Endothelial cell of umbilical vein (primary cell): Measurements from ENCODE around the gene COL23A1. TPM values are rescaled to one million over a fixed set of nuclear protein-coding genes. Genes with fewer than 3 reads are reported as not detected.

ENCODE experiments used
- BruUV-seq: library from RNA; stranded (reverse); fragments of 400-500 nt; replicated peaks from 2 replicates; lab custom pipeline; 2021; lab: Mats Ljungman, UMichigan
- CTCF ChIA-PET: fragments of 300-600, 350-600 bp; sonication (Branson Sonifier 250); formaldehyde crosslinking; loops from one replicate; lab custom pipeline; 2021; ENCODE audit warnings: antibody characterized with exemption, inconsistent platforms; lab: Charles Lee
- POLR2A ChIA-PET: fragments of 300-600, 350-600 bp; sonication (Branson Sonifier 250); formaldehyde crosslinking; loops from one replicate; lab custom pipeline; 2021; ENCODE audit warnings: antibody characterized with exemption, inconsistent platforms; lab: Charles Lee
- DNase-seq: peaks from one replicate; pipeline ENCODE4 v3.0.0-alpha.2; 2011; ENCODE audit warnings: low read depth, low spot score
- FAIRE-seq: peaks from 2 replicates; lab custom pipeline; 2011; peaks lifted over from hg19 to GRCh38; lab: Jason Lieb, UNC
- H2AFZ ChIP-seq: 2 replicates; pipeline ENCODE4 v1.6.0; 2012; ENCODE audit warnings: low read depth, low read length, control low read depth, inconsistent platforms
- H3K27ac ChIP-seq: 2 replicates; pipeline ENCODE4 v1.5.1; 2011; ENCODE audit warnings: low read depth, mild to moderate bottlenecking, control low read depth, low read length, moderate library complexity; ENCODE audit not compliant: insufficient read depth
- H3K27me3 ChIP-seq, 2 experiments: 2 replicates each; pipeline versions ENCODE4 v1.6.0 to v1.6.1; 2011; ENCODE audit warnings: low read length in 2 of 2, mixed read lengths in 1 of 2; ENCODE audit not compliant: control insufficient read depth in 2 of 2, insufficient read depth in 2 of 2
- H3K36me3 ChIP-seq, 2 experiments: 2 replicates in 1 of 2; 3 replicates in 1 of 2; pipeline ENCODE4 v1.5.1; 2011; ENCODE audit warnings: low read length in 2 of 2, mild to moderate bottlenecking in 1 of 2, moderate library complexity in 1 of 2; ENCODE audit not compliant: control insufficient read depth in 2 of 2, insufficient read depth in 2 of 2; ENCODE audit errors: extremely low read depth in 1 of 2
- H3K4me1 ChIP-seq: 3 replicates; pipeline ENCODE4 v1.5.1; 2011; ENCODE audit warnings: mild to moderate bottlenecking, low read length; ENCODE audit not compliant: control insufficient read depth, insufficient read depth; ENCODE audit errors: extremely low read depth
- H3K4me2 ChIP-seq: 2 replicates; pipeline ENCODE4 v1.6.1; 2011; ENCODE audit warnings: low read length, control low read depth, mixed read lengths; ENCODE audit not compliant: insufficient read depth
- H3K4me3 ChIP-seq, 3 experiments: fragments of 200-600 bp in 1 of 3; sonication (generic), shearing (Covaris generic) in 1 of 3; replicated peaks in 1 of 3; 2 replicates each; pipeline ENCODE4 v1.5.1; 2011 to 2016; ENCODE audit warnings: control low read depth in 3 of 3, low read length in 3 of 3, mild to moderate bottlenecking in 2 of 3, inconsistent platforms in 1 of 3, low read depth in 1 of 3, moderate library complexity in 1 of 3; ENCODE audit not compliant: insufficient read depth in 1 of 3
- H3K79me2 ChIP-seq: 2 replicates; pipeline ENCODE4 v1.6.0; 2012; ENCODE audit warnings: low read length, inconsistent platforms; ENCODE audit not compliant: control insufficient read depth, insufficient read depth
- H3K9ac ChIP-seq: replicated peaks from 2 replicates; pipeline ENCODE3; 2011; ENCODE audit warnings: low read length, control low read depth; ENCODE audit not compliant: insufficient read depth; ENCODE audit errors: extremely low read depth
- H3K9me1 ChIP-seq: replicated peaks from 3 replicates; pipeline ENCODE4 v1.6.0; 2011; ENCODE audit warnings: mild to moderate bottlenecking, low read length; ENCODE audit not compliant: control insufficient read depth, insufficient read depth; ENCODE audit errors: extremely low read depth
- H3K9me3 ChIP-seq: replicated peaks from 2 replicates; pipeline ENCODE4 v1.5.1; 2012; ENCODE audit warnings: low read length, inconsistent platforms; ENCODE audit not compliant: control insufficient read depth, insufficient read depth
- H4K20me1 ChIP-seq: replicated peaks from 2 replicates; pipeline ENCODE3; 2011; ENCODE audit warnings: mild to moderate bottlenecking, low read length; ENCODE audit not compliant: control insufficient read depth, insufficient read depth; ENCODE audit errors: extremely low read depth
- EZH2 ChIP-seq: IDR thresholded peaks from 2 replicates; pipeline ENCODE4 v1.6.1; 2012; ENCODE audit warnings: borderline replicate concordance, low read depth, mild to moderate bottlenecking, moderate library complexity, low read length, inconsistent platforms; ENCODE audit not compliant: severe bottlenecking
- FOS ChIP-seq: IDR thresholded peaks from 2 replicates; pipeline ENCODE4 v1.6.1; 2011; ENCODE audit warnings: mild to moderate bottlenecking, low read length, moderate library complexity, borderline replicate concordance; ENCODE audit not compliant: insufficient read depth
- GATA2 ChIP-seq: IDR thresholded peaks from 2 replicates; pipeline ENCODE4 v1.7.0; 2011; ENCODE audit warnings: low read depth, mild to moderate bottlenecking, moderate library complexity, mixed read lengths, low read length; ENCODE audit not compliant: insufficient read length, insufficient read depth
- JUN ChIP-seq: IDR thresholded peaks from 2 replicates; pipeline ENCODE4 v1.6.1; 2011; ENCODE audit warnings: borderline replicate concordance, low read depth; ENCODE audit not compliant: insufficient read length, insufficient read depth
- MYC ChIP-seq: IDR thresholded peaks from one replicate; pipeline ENCODE4 v1.6.1; 2011; ENCODE audit warnings: mild to moderate bottlenecking, low read depth, low read length
- POLR2A ChIP-seq: IDR thresholded peaks from 2 replicates; pipeline ENCODE4 v1.6.1; 2012; ENCODE audit warnings: low read depth, mild to moderate bottlenecking, control low read depth, low read length
- POLR2AphosphoS5 ChIP-seq: IDR thresholded peaks from 2 replicates; pipeline ENCODE4 v1.6.1; 2012; ENCODE audit warnings: low read depth, mild to moderate bottlenecking, control low read depth, low read length, moderate library complexity; ENCODE audit not compliant: insufficient read depth
- dilution Hi-C: fragments of 300-500 bp; cut with MboI; formaldehyde crosslinking; loops from one replicate; pipeline ENCODE4 v1.15.0; 2019; ENCODE audit warnings: low sequenced_read_pairs; ENCODE audit not compliant: extremely low pct_ligation_motif_present
- intact Hi-C: fragments of 100-400 bp; cut with micrococcal nuclease; formaldehyde crosslinking; loops from one replicate; pipeline ENCODE4 v1.10.0; 2022
- polyA plus RNA-seq, 4 experiments: library from polyadenylated mRNA; depleted of rRNA in 3 of 4; stranded (reverse) in 3 of 4; unstranded in 1 of 4; fragments of >200 nt; gene quantifications; 2 replicates each; pipeline versions ENCODE4 v1.2.1 to v1.2.3, GENCODE V29; 2011 to 2012; ENCODE audit warnings: missing spikeins in 1 of 4
- total RNA-seq: library from RNA; stranded (reverse); gene quantifications from 2 replicates; pipeline ENCODE4 v1.2.3, GENCODE V29; 2021
- TF ChIP-seq, protein P1 (sequence below), 2 donors: IDR thresholded peaks; 1 replicate in 1 of 2; 2 replicates in 1 of 2; pipeline ENCODE4 v1.5.1; 2011; ENCODE audit warnings: low read length in 2 of 2, mild to moderate bottlenecking in 2 of 2, moderate library complexity in 2 of 2, control low read depth in 1 of 2, inconsistent platforms in 1 of 2, low read depth in 1 of 2; ENCODE audit not compliant: insufficient read depth in 1 of 2; ENCODE audit errors: extremely low read depth in 1 of 2
- TF ChIP-seq, protein P2 (sequence below): IDR thresholded peaks from 2 replicates; pipeline ENCODE4 v1.6.1; 2011; ENCODE audit not compliant: insufficient read depth, insufficient read length

COL23A1 gene
- total and polyA plus RNA-seq, 2 donors (not counting 3 experiments of a cell fraction or from before 2014, with no cell fraction given) = not detected

DNA sequence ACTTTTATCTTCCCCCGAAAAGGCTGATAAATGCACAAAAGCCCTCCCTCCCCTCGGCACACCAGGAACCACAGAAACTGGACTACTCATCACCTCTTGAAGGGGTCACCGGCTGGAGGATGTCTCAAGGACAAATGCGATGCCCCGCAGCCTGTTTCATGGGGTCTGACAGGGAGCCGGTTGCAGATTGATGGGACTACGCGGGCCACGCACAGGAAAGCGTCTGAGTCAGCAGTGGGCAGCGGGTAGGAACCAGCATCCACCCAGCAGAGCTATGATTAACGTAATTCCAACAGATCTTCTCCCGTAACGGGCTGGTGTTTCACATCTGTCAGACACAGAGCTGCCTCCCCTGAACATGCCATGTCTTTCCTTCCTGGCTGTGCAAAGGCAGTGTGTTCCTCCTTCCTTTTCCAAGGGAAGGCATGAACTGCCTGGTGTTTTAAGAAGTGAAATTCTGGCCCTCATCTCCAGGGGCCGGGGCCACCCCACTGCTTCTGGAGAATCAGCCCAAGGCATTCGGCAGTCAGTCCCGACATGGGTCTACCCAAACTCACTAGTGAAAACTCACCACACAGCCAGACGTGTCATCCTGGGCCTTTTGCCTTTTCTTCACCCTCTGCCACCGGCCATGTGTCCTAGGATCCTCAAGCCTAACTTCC is 213.1 kb downstream of the COL23A1 start:
- no peak overlapping the region for H3K4me2 ChIP-seq
- H3K27ac ChIP-seq = no peak overlapping the region

More for the DNA sequence above, 213.1 kb downstream of the COL23A1 start:
- Histone ChIP-seq H2AFZ (no peak overlapping the region), H3K27me3 (no peaks in the 10 kb centered on the region), H3K9ac (no peak overlapping the region), H4K20me1 (no peaks in the 10 kb centered on the region), H3K79me2 (no peaks in the 10 kb centered on the region), H3K36me3 (no peaks in the 10 kb centered on the region), H3K4me1 (no peaks in the 10 kb centered on the region), H3K9me3 (no peaks in the 10 kb centered on the region), H3K4me3 (no peak overlapping the region), H3K9me1 (no peaks in the 10 kb centered on the region)
- dilution Hi-C loops = no loop called here
- TF ChIP-seq, protein P1, sequence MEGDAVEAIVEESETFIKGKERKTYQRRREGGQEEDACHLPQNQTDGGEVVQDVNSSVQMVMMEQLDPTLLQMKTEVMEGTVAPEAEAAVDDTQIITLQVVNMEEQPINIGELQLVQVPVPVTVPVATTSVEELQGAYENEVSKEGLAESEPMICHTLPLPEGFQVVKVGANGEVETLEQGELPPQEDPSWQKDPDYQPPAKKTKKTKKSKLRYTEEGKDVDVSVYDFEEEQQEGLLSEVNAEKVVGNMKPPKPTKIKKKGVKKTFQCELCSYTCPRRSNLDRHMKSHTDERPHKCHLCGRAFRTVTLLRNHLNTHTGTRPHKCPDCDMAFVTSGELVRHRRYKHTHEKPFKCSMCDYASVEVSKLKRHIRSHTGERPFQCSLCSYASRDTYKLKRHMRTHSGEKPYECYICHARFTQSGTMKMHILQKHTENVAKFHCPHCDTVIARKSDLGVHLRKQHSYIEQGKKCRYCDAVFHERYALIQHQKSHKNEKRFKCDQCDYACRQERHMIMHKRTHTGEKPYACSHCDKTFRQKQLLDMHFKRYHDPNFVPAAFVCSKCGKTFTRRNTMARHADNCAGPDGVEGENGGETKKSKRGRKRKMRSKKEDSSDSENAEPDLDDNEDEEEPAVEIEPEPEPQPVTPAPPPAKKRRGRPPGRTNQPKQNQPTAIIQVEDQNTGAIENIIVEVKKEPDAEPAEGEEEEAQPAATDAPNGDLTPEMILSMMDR (IDR thresholded peaks at IDR 0.05; ENCODE audit: extremely low read depth in 1 of 2, insufficient read depth in 1 of 2, low read depth in 1 of 2, low read length in 2 of 2) = no peak
- TF ChIP-seq FOS (no peak), JUN (no peak), POLR2A (no peak), GATA2 (no peak), MYC (no peak), POLR2AphosphoS5 (no peak), EZH2 (no peak)
- TF ChIP-seq, protein P2, sequence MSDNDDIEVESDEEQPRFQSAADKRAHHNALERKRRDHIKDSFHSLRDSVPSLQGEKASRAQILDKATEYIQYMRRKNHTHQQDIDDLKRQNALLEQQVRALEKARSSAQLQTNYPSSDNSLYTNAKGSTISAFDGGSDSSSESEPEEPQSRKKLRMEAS = no peak
- DNase-seq (no peak), FAIRE-seq (no peak)
- CTCF ChIA-PET = no interaction called here
- POLR2A ChIA-PET = no interaction called here
- BruUV-seq = no TSS peak
- intact Hi-C loops = no loop called here
